ENCODE results near the gene TBX6. TPM values are rescaled to one million over a fixed set of nuclear protein-coding genes. Genes with fewer than 3 reads are reported as not detected.

Gene TBX6
- total RNA-seq, 4 donors from 2014 or later = 0.38 to 1.2 (median 0.44) TPM; not detected in 1

DNA sequence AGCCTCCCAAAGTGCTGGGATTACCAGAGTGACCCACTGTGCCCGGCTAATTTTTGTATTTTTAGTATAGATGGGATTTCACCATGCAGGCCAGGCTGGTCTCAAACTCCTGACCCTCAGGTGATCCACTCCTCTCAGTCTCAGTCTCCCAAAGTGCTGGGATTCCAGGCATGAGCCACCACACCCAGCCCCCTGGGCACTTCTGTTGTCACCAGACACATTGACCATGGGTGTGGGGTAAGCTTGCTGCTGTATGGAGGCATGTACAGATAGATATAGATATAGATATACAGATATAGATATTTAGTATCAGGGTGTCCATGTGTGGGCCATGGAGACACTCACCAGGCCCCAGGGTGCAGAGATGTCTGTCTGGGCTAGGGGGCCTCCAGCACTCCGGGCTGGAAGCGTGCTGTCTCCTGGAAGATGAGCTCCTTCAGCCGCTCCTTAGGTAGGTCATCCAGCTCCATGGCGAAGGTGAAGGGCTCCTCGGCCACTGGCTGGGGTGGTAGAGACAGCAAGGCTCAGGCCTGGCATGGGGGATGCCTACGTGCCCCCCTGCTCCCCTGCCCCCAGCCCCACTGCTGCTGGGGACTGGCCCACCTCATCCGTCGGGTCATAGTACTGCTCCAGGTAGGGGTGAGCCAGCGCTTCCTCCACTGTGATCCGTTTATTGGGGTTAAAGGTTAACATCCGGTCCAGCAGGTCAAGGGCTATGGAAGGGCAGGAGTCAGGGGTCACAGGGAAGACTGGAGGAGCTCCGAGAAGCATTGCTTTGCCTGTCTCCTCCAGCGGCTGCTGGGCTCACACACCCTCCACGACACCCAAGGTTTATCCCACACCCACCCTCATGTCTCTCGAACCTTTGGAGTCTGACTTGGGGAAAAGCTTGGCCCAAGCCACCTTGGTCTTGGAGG, 24.8 kb upstream of the TBX6 start:
- TF ChIP-seq, protein P1, sequence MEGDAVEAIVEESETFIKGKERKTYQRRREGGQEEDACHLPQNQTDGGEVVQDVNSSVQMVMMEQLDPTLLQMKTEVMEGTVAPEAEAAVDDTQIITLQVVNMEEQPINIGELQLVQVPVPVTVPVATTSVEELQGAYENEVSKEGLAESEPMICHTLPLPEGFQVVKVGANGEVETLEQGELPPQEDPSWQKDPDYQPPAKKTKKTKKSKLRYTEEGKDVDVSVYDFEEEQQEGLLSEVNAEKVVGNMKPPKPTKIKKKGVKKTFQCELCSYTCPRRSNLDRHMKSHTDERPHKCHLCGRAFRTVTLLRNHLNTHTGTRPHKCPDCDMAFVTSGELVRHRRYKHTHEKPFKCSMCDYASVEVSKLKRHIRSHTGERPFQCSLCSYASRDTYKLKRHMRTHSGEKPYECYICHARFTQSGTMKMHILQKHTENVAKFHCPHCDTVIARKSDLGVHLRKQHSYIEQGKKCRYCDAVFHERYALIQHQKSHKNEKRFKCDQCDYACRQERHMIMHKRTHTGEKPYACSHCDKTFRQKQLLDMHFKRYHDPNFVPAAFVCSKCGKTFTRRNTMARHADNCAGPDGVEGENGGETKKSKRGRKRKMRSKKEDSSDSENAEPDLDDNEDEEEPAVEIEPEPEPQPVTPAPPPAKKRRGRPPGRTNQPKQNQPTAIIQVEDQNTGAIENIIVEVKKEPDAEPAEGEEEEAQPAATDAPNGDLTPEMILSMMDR (IDR thresholded peaks at IDR 0.05; ENCODE audit: low read depth) = no peak

DNA sequence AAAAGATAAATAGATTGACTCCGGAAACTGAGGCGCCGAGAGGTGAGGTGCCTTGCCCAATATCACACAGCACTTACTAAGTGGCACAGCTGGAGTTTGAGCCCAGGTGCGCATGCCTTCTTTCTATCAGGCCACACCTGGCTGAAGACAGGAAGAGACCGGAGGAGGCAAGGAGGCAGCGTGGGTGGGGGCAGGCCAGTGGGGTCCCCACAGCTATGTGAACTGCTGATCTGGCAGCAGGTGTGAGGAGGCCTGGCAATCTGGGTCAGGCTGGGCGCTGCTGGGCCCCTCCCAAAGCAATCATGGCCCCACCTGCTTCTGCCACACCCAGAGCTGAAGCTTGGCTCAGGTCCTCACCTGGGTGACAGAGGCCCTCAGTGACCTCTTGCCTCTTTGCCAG, 23.5 kb upstream of the TBX6 start:
- TF ChIP-seq, protein P1 (IDR thresholded peaks at IDR 0.05; ENCODE audit: low read depth) = no peak

DNA sequence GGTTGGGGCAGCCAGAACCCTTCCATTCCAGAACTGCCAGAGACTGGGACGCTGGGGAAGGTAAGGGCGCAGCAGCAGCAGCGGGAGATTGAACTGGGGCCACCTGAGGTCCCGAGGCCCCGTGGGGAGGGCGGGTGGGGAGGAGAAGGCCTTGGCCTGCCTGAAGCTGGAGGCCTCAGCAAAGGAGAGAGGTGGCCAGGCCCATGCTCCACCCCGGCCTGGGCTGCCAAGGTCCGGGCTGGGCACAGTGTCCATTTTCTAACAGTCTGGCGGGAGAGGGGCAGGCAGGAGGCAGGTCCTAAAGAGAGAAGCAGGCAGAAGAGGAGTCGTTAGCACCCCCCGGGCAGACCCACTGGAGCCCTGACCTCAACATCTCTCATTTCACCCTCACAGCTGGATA, 22.7 kb upstream of the TBX6 start:
- TF ChIP-seq, protein P1 (IDR thresholded peaks at IDR 0.05; ENCODE audit: low read depth) = no peak

DNA sequence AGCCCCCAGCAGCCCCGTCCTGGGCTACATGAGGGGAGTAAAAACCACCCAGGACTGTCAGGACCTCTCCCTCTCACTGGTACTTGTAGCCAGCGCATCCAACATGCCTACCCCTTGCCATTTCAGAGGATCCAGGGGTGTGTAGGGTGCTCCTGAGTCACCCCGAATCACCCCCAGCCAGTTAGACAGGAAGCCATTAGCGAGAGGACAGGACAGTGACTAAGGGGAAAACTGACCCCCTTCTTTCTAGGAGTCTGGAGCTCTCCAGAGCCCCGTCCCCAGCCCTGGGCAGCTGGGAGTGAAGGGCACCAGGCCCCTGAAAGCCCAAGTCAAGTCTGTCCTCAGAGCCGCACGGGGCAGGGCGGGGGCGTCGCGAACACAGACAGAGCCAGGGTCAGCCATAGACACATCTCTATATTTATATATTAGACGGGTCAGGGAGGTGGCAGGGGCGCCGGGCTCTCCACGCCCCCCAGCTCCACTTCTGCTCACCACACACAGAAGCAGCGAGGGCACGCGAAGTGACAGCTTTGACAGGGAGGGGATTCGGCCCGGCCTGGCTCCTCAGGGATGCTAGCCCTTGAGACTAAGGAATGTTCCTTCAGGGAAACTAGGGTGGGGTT, 22.1 kb upstream of the TBX6 start:
- TF ChIP-seq, protein P1 (IDR thresholded peaks at IDR 0.05; ENCODE audit: low read depth) = no peak

DNA sequence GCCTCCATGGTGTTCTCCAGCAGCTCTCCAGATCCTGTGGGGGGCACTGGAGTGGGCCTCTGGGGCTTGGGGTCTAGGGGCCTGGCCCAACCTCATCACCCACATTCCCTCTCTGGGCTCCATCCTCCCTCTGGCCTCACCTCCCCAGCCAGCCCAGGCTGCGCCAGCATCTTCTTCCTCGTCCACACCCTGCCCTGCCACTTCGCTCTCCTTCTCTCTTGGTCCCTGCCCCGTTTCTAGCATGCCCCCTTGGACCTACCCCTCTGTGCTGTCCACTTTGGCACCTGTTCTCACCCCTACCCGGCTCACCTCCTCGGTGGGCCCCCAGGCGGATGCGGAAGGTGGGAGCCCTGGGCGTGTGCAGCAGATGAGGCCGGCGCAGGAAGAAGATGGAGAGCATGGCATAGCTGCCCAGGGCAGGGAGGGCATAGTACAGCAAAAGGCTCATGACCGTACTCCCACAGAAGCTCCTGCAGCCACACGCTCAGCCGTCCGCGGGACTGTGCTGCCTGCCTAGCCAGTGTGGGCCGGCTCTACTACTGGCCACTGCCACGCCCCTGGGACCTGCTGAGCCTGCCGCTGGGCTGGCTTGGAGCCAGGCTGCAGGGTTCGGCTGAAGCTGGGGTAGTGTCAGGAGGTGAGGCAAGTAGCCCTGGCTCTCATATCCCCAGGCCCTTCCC, 21.4 kb upstream of the TBX6 start, which contains the start of gene GDPD3:
Gene GDPD3 (minus strand): TSS at position 507 of the 680 bp plus-strand sequence. CDS start 59 bp downstream, at position 448.
- TF ChIP-seq, protein P1 (IDR thresholded peaks at IDR 0.05; ENCODE audit: low read depth) = no peak

DNA sequence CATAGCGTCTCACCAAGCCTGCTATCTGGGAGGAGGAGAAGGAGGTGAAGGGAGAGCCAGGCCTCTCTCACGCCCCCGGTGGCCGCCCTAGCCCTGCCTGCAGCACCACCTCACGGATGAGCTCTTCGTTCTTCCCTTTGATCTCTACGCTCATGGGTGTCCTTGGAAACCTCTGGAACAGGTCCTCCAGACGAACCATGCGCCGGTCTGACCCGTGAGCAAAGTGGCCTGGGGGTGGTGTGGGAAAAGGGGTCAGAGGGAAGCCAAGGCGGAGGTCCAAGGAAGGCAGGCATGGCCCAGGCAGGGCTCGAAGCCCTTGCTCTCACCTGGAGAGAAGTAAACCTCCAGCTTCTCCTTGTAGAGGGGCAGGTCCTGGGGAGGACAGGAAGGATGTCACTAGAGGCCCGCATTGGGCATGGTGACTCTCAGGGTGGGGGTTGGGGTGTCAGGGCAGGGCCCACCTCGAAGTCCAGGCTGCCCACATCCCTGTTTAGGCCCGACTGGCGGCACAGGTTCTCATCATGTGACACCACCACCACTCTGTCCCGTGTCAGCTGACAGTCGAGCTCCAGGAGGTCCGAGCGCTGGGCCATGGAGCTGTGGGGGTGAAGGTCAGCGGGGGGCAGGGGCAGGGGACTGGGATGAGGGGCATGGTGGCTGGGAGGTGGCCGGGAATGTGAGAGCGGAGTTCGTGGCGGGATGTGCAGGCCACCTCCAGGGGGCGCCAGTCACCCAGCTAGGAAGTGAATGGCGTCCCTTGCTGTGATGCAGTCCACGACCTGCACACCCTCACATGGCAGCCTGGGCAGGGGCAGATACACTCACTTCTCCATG, 20.7 kb upstream of the TBX6 start:
- TF ChIP-seq, protein P1 (IDR thresholded peaks at IDR 0.05; ENCODE audit: low read depth) = no peak

Measured in subcutaneous adipose tissue (tissue), 4 donors.